ENCODE measurements around the gene FOS.
"Not testable (repeated sequence)": the region's sequence is repeated elsewhere in the genome, so short reads cannot be mapped to it uniquely, and the experiment has no call there.

The FOS gene

DNA sequence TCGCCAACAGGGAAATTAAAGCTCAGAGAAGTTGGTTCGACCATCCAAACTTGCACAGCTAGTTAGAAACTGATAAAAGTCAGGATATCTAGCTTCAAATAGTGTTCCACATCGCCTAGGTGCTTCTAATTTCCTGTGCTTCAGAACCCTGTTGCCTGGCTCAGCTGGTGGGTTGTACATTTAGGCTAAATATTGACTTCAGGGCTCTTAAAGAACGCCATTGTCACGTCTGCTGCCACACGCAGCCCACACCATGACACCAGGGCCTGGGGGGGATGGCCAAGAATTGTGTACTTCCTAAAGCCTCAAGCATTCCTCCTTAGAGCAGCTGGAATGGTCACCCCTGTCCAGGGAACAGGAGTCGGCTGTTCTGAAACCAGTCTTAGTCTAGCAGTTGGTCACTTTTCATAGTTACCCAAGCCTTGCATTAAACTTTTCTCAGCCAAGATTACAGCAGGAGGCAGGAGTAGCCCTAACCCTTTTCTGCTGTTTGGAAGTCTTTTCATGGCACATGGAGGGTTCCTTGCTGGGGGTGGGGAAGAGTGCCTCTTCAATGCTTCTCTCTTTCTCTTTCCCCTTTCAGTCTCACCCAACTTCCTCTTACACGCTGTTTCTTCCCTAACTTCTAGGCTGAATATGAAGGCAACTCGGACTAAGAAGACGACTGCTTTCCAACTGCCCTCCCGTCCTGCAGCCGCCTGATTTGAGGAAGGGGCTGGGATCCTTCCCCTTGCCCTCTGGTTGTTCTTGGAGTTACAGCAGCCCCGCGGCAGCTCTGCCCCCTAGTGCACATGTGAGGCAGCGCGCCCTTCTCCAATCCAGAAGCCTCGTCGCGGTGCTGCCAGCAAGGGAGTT, 17.1 kb downstream of the FOS start:
- peak; percentile 78 to 81 for DNase-seq

DNA sequence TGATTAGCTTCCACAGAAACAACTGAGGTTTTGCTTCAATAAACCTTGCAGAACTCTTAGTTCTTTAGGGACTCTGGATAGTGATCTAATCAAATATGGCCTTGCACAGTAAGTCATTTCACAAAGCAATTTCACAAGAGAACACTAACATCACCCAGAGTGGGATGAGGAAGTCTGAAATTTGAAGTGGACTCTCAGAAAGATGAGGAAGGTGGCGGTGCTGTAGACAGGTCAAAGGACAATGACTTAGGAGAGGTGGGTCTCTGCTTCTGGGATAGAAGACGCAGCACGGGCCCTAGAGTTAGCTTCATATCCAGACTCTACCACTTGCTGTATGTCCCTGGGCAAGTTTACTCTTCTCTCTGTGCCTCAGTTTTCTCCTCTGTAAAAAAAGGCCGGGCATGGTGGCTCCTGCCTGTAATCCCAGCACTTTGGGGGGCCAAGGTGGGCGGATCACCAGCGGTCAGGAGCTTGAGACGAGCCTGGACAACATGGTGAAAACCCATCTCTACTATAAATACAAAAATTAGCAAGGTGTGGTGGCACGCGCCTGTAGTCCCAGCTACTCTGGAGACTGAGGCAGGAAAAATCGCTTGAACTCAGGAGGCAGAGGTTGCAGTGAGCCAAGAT, 18.9 kb downstream of the FOS start:
- DNase-seq, result no peak

DNA sequence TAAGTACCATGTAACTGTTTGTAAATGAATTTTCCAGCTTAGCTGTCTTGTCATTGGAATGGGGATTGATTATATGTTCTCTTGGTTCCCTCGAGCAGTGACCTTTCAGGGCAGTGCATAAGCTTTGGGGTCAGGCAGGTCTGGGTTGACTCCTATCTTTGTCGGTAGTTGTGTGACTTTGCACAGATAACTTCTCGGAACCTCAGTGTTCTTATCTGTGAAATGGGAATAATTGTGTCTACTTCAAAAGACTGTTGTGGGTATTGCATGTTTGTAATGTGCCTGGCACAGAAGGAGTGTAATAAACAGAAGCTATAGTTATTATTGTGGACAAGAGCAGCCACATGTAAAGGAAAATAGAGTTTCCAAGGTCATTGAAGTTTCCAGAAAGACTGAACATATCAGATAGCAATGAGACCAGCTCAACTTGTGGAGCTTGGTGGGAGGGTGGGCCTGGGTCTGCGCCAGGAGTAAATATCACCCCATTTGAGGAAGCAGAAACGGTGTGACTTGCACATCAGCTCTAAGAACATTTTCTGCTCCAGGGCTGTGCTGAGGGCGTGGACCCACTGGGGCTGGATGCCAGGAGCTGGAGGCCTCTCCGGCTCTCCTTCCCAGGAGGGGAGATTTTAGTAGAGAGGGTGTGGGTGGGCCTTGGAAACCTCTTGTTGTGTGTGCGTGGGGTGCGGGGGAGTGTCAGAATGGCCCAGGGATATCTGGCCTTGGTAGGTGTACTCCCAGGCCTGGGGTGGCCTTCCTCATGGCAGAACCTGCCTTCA, 19.7 kb downstream of the FOS start:
- DNase-seq, result no peak

DNA sequence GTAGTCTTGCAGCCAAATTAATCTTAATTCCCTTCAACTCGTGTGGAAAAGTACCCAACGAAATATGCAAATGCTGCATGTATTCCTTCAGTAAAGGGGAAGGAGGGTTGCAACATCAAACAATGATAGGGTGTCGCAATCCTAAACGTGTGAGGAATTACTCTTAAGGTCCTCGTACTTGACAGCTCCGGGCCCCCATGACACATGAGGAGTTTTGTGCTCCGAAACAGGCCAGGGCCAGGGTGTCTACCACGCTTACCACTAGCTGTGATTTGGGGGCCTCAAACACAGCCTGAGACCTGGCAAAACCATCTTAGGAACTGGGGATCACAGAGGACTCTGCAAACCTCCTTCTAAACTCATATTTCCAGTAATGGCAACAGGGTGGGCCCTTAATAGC, 20.4 kb downstream of the FOS start:
- no peak for DNase-seq

DNA sequence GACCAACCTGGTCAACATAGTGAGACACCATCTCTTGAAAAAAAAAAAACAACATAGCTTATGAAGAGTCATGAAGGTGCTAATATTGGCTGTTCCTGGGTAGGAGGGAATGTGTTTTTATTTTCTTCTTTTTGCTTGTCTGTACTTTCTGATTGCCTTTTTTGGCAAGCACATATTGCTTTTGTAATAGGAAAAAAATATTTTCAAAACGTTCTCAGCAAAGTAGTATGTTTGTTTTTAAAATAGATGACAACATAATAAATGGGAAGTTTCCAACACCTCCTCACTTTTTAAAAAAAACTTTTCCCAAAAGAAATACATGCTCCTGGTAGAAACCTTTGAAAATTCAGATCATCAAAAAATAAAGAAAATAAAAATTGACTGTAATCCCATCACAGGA, 20.9 kb downstream of the FOS start:
- DNase-seq, result no peak

DNA sequence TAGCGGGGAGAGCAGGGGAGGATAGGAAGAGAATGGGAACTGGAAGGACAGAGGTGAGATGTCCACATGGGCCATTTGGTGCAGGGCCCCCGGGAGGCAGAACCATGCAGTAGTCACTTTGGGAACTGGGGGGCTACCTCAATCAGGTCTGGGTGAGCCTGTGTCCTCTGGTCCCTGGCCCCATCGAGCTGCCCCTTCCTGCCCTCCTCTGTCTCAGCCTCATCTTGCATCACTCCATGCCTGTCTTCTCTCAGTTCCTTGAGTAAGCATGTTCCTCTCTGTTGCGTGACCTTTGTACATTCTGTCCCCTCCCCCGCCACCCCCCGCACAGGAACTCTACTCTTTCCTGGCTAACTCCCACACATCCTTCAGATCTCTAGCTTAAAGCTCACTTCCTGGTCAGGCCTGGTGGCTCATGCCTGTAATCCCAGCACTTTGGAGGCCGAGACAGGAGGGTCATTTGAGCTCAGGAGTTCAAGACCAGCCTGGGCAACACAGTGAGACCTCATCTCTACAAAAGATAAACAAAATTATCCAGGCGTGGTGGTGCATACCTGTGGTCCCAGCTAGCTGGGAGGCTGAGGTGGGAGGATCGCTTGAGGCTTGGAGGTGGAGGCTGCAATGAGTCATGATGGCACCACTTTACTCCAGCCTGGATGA, 23.2 kb downstream of the FOS start:
- DNase-seq, result no peak

DNA sequence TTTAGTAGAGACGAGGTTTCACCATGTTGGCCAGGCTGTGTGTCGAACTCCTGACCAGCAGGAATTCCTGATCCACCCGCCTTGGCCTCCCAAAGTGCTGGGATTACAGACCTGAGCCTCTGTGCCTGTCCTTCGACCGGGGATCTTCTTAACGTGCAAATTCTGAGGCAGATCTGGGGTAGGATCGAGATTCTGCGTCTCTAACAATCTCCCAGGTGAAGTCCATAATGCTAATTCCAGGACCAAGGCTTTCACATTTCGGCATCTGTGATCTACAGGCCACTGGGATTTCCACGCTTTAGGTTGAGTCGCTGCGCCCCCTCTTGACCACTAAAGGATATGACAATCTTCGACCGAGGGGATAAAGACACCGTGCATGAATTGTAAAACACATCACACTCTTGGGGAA, 24.8 kb downstream of the FOS start:
- DNase-seq, result peak; percentile 58 to 62

DNA sequence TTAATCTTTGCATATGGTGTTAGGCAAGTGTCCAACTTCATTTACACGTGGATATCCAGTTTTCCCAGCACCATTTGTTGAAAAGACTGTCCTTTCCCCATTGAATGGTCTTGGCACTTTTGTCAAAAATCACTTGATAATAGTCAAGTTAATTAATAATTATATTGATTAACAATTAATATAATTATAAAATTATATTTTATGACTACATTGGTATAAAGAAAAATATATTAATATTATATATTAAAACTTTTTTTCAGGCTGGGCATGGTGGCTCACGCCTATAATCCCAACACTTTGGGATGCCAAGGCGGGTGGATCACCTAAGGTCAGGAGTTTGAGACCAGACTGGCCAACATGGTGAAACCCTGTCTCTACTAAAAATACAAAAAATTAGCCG, 27.8 kb downstream of the FOS start:
- DNase-seq, result not testable (repeated sequence)

DNA sequence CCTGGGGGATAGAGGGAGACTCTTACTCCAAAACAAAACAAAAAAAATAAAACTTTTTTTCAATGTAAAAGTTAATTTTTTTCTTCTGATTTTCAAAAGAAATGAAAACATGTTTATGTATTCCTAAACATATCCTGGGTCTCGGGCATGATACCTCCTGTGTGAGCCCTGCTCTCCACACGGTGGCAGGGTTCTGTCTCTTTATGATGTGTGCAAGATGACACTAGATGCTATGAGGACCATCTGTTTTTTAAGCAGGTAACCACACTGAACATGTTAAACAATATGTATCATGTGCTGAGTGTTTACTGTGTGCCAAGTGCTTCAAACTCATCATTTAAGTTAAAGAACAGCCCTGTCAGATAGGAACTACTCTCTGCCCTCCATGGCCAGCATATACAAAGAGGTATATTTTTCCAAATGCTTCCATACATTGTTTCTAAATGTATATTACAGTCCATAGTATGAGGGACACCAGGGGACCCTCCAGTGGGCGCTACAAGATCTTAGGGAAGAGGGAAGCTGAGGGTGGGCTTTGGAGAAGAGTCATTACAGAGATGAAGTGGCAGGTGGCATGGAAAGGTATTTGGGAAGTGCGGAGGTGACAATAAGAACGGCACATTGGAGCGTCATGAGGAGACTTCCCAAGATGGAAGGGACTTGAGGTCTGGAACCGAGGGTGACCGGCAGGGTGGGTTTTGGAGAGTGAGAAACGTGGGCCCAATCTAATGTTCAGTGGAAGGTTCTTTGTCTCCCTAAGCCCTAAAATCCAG, 28.5 kb downstream of the FOS start:
- no peak for DNase-seq

DNA sequence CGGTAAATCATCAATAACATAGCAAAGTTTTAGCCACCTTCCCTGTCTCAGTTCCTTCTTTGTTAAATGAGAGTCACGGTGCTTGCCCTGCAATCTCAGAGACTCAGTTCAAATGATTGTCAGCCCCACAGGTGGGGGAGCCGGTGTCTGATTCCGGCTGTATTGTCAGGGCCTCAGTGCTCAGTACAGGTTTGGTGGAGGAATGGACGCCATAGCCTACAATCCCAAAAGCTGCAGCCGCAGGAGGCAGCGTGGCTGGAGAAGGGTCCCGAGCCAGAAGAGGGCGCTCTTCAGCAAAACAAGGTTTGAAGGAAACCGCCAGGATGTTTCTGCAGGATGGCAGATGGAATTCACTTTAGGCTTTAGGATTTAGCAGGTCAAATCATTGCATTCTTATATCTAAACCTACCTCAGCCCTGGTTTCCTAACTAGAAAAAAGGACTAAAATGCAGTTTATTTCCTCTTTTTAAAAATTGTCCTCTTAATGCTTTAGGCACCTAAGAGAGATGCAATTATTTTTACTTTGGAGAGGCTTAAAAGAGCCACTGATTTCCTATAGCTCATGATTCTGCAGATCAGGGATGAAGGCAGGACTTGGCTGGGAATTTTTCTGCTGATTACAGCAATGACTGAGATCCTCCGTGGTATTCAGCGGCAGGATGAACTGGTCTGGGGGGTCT, 29.2 kb downstream of the FOS start:
- DNase-seq, result peak; percentile 81 to 82

DNA sequence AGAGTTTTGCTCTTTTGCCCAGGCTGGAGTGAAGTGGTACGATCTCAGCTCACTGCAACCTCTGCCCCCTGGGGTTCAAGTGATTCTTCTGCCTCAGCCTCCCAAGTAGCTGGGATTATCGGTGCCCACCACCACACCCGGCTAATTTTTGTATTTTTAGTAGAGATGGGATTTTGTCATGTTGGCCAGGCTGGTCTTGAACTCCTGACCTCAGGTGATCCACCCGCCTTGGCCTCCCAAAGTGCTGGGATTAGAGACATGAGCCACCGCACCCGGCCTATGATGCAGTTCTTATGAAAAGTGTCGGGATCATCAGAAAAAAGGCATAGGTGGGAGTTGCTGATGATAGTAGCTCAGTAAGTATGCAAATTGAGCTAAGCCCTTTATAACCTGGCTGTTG, 30.4 kb downstream of the FOS start:
- DNase-seq, result not testable (repeated sequence)

DNA sequence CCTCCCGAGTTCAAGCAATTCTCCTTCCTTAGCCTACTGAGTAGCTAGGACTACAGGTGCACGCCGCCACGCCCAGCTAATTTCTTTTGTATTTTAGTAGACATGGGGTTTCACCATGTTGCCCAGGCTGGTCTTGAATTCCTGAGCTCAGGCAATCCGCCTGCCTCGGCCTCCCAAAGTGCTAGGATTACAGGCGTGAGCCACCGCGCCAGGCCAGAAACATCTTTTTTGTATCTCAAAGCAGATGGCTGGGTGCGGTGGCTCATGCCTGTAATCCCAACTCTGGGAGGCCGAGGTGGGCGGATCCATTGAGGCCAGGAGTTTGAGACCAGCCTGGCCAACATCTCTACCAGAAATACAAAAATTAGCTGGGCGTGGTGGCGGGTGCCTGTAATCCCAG, 30.9 kb downstream of the FOS start:
- not testable (repeated sequence) for DNase-seq

DNA sequence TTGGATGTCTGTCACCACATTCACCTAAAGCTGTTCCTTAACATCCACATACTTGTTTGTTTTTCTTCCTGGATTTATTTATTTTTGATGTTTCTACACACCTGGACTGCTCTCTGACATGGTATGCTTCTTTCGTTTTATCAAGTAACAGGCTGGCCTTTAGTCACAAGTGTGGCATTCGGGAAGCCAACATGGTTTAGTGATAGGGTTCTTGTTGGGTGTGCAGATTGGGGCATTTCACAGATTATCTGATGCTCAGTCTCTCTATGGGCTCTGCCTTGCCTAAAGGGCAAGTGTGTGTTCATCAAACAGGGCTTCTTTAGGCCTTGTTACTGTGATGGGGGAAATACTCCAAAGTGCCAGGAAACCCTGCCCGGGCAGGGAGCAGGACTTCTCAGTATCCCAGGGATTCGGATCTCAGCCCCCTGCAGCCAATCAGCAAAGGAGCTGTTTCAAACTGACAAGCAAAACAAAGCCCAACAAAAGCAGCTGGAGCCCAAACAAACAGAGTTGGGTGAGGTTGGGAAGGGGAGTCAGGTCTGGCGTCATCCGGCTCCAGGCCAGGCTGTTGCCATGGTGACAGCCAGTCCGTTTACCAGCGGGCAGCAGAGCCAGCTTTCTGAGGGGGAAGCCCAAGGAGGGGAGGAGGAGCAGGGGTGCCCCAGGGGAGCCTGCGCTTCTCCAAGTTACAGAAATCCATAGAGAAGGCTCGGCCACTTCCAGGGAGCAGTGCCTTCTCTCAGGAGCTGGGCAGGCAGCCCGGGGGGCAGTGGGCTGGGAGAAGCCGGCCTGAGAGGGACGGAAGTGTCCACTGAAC, 31.9 kb downstream of the FOS start:
- no peak for DNase-seq

DNA sequence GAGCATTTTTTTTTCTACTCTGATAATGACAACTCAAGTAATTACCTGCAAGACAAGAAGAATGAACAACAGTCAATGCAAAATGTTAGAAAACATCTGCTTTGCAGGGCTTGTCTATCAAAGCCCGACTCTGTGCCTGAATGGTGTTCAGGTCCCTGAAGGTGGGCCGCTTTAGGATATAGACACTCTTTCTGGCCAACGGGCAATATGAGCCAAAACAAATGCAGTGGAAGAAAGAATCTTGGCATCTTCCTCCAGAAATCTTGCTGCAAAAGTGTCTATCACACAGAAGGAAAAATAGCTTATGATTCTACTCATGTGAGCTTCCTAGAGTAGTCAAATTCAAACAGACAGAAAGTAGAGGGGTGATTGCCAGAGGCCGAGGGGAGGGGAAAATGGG, 32.7 kb downstream of the FOS start:
- no peak for DNase-seq

DNA sequence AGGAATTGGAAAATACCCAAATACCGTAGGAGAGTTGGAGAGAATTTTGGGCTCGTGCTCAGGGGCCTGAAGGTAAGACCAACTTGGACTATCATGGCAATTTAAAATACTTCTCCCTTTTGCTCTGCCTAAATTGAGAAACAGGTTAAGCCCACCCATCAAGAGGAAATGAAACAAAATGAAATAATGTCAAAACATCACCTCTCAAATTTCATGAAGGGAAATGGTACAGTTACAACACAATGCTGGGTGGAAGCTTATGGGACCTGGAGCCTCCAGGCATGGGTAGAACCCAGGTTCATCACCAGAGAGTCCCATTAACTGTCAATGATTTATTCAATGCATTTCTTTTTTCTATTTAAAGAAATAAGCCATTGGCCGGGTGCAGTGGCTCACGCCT, 33.7 kb downstream of the FOS start:
- DNase-seq, result no peak

DNA sequence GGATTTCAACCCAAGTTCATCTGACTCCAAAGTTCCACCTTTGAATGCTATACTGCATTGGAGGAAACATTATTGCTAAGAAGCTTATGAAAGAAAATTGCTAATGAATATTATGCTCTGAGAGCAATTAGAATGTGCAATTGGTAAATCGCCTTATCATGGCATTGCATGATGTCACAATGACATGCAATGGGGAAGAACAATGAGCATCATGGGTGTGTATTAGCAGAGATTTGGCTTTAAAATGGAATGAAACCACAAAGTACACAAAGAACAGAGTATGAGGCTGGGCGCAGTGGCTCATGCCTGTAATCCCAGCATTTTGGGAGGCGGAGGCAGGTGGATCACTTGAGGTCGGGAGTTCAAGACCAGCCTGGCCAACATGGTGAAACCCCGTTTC, 34.7 kb downstream of the FOS start:
- no peak for DNase-seq

DNA sequence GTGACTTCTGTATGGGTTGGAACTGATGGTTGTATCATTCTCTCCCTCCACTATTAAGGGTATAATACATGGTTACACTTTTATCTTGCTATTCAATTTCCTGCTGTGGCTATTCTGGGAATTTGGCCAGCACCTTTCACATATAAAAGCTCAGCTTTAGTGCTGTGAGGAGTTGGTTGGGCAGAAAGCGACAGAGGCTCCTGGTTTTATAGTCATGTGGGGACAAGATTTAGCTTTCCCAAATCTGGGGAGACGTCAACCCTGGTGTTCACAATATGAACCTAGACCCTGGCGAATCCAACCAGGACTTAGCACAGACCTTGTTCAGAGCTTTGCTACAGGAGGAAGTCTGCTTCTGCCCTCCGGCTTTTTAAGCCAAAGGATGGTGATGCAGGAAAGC, 36.5 kb downstream of the FOS start:
- DNase-seq, result no peak

DNA sequence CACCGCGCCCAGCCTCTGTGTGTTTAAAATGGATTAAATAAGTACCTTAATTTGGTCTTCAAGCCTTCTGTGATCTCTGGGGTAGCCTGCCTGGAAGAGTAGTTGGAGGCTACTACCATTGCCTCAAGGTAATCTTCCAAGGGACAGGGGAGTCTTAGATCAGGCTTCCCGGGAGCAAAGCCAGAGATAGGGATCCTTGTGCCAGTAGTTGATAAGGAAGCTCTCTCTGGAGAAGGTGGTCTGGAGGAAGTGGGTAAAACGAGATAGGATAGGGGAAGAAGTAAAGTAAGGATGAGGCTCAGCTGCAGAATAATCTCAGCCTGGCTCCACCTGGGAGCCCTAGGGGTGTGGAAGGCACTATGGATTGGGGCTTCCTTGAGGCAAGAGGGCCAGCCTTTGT, 38.5 kb downstream of the FOS start:
- DNase-seq, result no peak

DNA sequence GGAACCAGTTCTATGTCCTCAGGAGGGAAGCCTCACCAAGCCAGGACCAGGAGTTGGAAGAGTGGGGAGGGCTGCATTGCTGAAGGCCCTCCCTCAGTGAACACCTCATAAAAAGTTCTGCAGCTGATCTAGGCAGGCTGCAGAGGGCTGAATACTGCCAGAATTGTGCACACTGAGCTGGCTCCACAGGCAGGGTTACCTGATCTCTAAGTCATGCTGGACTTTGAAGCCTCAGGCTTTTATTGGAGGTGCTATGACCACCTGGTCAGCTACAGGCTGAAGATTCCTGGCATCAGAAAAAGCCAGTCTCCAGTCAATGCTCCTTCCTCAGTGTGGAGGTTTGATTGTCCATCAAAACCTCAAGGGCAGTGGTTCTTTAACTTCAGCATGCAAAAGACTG, 39.7 kb downstream of the FOS start:
- DNase-seq, result no peak

DNA sequence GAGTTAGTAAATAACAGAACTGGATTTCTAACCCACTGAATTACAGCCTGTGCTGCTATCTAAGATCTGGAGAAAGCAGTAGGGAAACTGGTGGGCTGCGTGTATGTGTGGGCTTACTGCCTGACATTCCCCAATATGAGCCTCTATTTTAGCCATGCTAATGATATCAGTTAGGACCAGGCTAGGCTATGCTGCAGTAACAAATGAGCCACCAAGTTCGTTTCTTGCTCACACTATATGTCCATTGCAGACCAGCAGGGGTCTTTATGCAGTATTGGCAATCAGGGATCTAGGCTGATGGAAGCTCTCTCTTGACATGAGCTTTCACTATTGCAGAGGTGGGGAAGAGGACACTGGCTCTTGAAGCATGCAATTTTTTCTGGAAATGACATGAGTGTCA, 40.4 kb downstream of the FOS start:
- DNase-seq, result no peak

DNA sequence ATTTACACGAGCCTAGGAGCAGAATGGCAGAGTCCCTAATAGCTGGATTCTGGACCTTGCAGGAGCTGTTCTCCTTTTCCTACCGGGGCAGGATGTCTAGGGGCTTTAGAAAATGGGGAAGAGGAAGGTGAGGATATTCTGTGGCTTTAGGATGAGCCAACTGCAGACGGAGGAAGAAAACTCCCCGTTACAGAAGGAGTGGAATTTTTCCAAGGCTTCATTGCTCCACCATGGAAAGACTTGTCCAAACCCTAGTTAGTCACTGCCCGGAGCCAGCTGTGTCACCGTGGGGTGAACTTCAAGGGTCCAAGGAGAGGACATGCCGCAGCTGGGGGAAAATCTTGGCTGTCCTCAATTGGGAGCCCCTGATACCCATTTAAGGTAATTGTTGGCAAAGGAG, 41.6 kb downstream of the FOS start:
- DNase-seq, result no peak
